GM18858 (cell line): ENCODE data around the gene DNAJC11.

Experiments used
- ATAC-seq: cut with Tn5 transposase; IDR thresholded peaks from one replicate; pipeline ENCODE4 v1.9.1; 2021; ENCODE audit not compliant: unreplicated experiment

Gene DNAJC11

GRCh38 chr1:6627031-6627430 is 74.6 kb downstream of the DNAJC11 start:
- ATAC-seq, result no peak

- no peak for ATAC-seq
Observed at GRCh38 chr1:6625584-6626149, 75.9 kb downstream of the DNAJC11 start.

GRCh38 chr1:6624710-6625583 is 76.7 kb downstream of the DNAJC11 start, which contains the start of gene THAP3:
Gene THAP3 (plus strand): TSS chr1:6624868. CDS start chr1:6625219, 351 bp downstream.
- peak; percentile 46 for ATAC-seq

- ATAC-seq, result no peak
Observed at GRCh38 chr1:6623269-6623965, 78.2 kb downstream of the DNAJC11 start.

GRCh38 chr1:6622396-6623152 is 79.0 kb downstream of the DNAJC11 start:
- no peak for ATAC-seq

GRCh38 chr1:6621429-6622391 is 79.9 kb downstream of the DNAJC11 start:
- ATAC-seq, result no peak

- no peak for ATAC-seq
Observed at GRCh38 chr1:6619045-6619444, 82.6 kb downstream of the DNAJC11 start.

- no peak for ATAC-seq
Observed at GRCh38 chr1:6614929-6615785, 86.5 kb downstream of the DNAJC11 start.

- no peak for ATAC-seq
Observed at GRCh38 chr1:6614019-6614928, 87.3 kb downstream of the DNAJC11 start.

- ATAC-seq, result peak; percentile 85
Observed at GRCh38 chr1:6613361-6614018, 88.1 kb downstream of the DNAJC11 start, which contains the start of gene PHF13. Gene PHF13 (plus strand): TSS chr1:6613731. CDS start chr1:6614067, 336 bp downstream.

GRCh38 chr1:6612641-6613360 is 88.8 kb downstream of the DNAJC11 start:
- peak; percentile 11 for ATAC-seq

- ATAC-seq, result no peak
Observed at GRCh38 chr1:6603915-6604558, 97.6 kb downstream of the DNAJC11 start.

- ATAC-seq, result peak; percentile 19
Observed at GRCh38 chr1:6603238-6603914, 98.2 kb downstream of the DNAJC11 start.

- ATAC-seq, result peak; percentile 27
Observed at GRCh38 chr1:6602669-6603237, 98.9 kb downstream of the DNAJC11 start, which contains the start of gene KLHL21. Gene KLHL21 (minus strand): TSS chr1:6602869. CDS start chr1:6602817, 52 bp downstream.
